Liver (tissue), 9 donors: ENCODE data around the gene C19orf25. TPM values are rescaled to one million over a fixed set of nuclear protein-coding genes. Genes with fewer than 3 reads are reported as not detected.
"Not testable (repeated sequence)": the region's sequence is repeated elsewhere in the genome, so short reads cannot be mapped to it uniquely, and the experiment has no call there.

Source experiments
- DNase-seq: peaks from one replicate; pipeline ENCODE4 v3.0.0-alpha.2; 2017; ENCODE audit warnings: low spot score
- H3K27ac ChIP-seq, 2 donors: one replicate each; pipeline ENCODE4 v1.7.0; 2013; ENCODE audit warnings: inconsistent platforms in 2 of 2, low read length in 2 of 2, control low read depth in 1 of 2, low read depth in 1 of 2, mild to moderate bottlenecking in 1 of 2
- H3K27me3 ChIP-seq, 4 donors: one replicate each; pipeline versions ENCODE4 v1.6.1 to v1.7.0; 2013; ENCODE audit warnings: low read length in 3 of 4, inconsistent platforms in 1 of 4, mild to moderate bottlenecking in 1 of 4, moderate library complexity in 1 of 4; ENCODE audit not compliant: control insufficient read depth in 4 of 4, insufficient read depth in 4 of 4
- H3K36me3 ChIP-seq, 4 donors: one replicate each; pipeline versions ENCODE4 v1.6.1 to v1.7.0; 2013; ENCODE audit warnings: low read length in 3 of 4, mild to moderate bottlenecking in 3 of 4, low read depth in 1 of 4, moderate library complexity in 1 of 4; ENCODE audit not compliant: control insufficient read depth in 4 of 4, insufficient read depth in 3 of 4
- H3K4me1 ChIP-seq, 4 donors: one replicate each; pipeline versions ENCODE4 v1.6.1 to v1.7.0; 2013; ENCODE audit warnings: low read length in 3 of 4, mild to moderate bottlenecking in 3 of 4, moderate library complexity in 1 of 4; ENCODE audit not compliant: control insufficient read depth in 4 of 4, insufficient read depth in 4 of 4
- H3K4me3 ChIP-seq, 3 donors: one replicate each; pipeline versions ENCODE4 v1.6.1 to v1.7.0; 2013; ENCODE audit warnings: low read length in 3 of 3, control low read depth in 1 of 3, low read depth in 1 of 3, mild to moderate bottlenecking in 1 of 3
- H3K9ac ChIP-seq, 2 donors: one replicate each; pipeline ENCODE4 v1.7.0; 2013; ENCODE audit warnings: low read length in 2 of 2, mild to moderate bottlenecking in 2 of 2, moderate library complexity in 2 of 2, control low read depth in 1 of 2, low read depth in 1 of 2
- H3K9me3 ChIP-seq, 4 donors: one replicate each; pipeline versions ENCODE4 v1.6.1 to v1.7.0; 2013; ENCODE audit warnings: low read length in 3 of 4; ENCODE audit not compliant: control insufficient read depth in 4 of 4
- ATF3 ChIP-seq: IDR thresholded peaks from 2 replicates; pipeline ENCODE4 v1.6.1; 2016; ENCODE audit warnings: antibody characterized with exemption
- EGR1 ChIP-seq, 2 donors: IDR thresholded peaks; 2 replicates each; pipeline ENCODE4 v1.6.1; 2016 to 2018; ENCODE audit warnings: antibody characterized with exemption in 2 of 2, low read depth in 2 of 2
- FOXA1 ChIP-seq: IDR thresholded peaks from 2 replicates; pipeline ENCODE4 v1.6.1; 2016; ENCODE audit warnings: antibody characterized with exemption
- FOXA2 ChIP-seq: IDR thresholded peaks from 2 replicates; pipeline ENCODE4 v1.6.1; 2016; ENCODE audit warnings: antibody characterized with exemption
- JUND ChIP-seq, 2 donors: IDR thresholded peaks; 2 replicates each; pipeline ENCODE4 v1.6.1; 2016; ENCODE audit warnings: antibody characterized with exemption in 2 of 2
- MAX ChIP-seq: IDR thresholded peaks from 2 replicates; pipeline ENCODE4 v1.6.1; 2016; ENCODE audit warnings: antibody characterized with exemption
- NR2F2 ChIP-seq: IDR thresholded peaks from 2 replicates; pipeline ENCODE4 v1.6.1; 2016; ENCODE audit warnings: antibody characterized with exemption
- RAD21 ChIP-seq, 2 donors: IDR thresholded peaks; 2 replicates each; pipeline ENCODE4 v1.6.1; 2016; ENCODE audit warnings: antibody characterized with exemption in 2 of 2, mild to moderate bottlenecking in 2 of 2
- REST ChIP-seq: IDR thresholded peaks from 2 replicates; pipeline ENCODE4 v1.6.1; 2016; ENCODE audit warnings: antibody characterized with exemption, mild to moderate bottlenecking
- SP1 ChIP-seq: IDR thresholded peaks from 2 replicates; pipeline ENCODE4 v1.6.1; 2018; ENCODE audit warnings: antibody characterized with exemption, mild to moderate bottlenecking
- TAF1 ChIP-seq: conservative IDR thresholded peaks from 2 replicates; pipeline ENCODE4 v1.6.1; 2016; ENCODE audit warnings: antibody characterized with exemption, mild to moderate bottlenecking
- ZBTB33 ChIP-seq: IDR thresholded peaks from 2 replicates; pipeline ENCODE4 v1.6.1; 2016; ENCODE audit warnings: antibody characterized with exemption
- WGBS: extraction: QIAGEN DNeasy Blood & Tissue Kit; methylation state at CpG from one replicate; pipeline ENCODE4 v1.1.7; 2013; 5-methylcytosine and 5-hydroxymethylcytosine counted together
- polyA plus RNA-seq, 2 donors: library from polyadenylated mRNA; stranded (reverse) in 1 of 2; unstranded in 1 of 2; fragments of 200-250 nt in 1 of 2; fragments of >200 nt in 1 of 2; fragmentation: Nextera tagmentation in 1 of 2; extraction: Ambion mirVana in 1 of 2; gene quantifications; one replicate each; pipeline versions ENCODE4 v1.2.1 to v1.2.3, GENCODE V29; 2013 to 2015
- total RNA-seq, 2 donors: library from RNA; depleted of rRNA; stranded (reverse); fragments of >200 nt; gene quantifications; one replicate each; pipeline ENCODE4 v1.2.3, GENCODE V29; 2014
- donor health status: healthy.
- donor health status: healthy.
- donor health status: healthy.
- donor health status: healthy.
- donor health status: healthy.

The C19orf25 gene
- total and polyA plus RNA-seq, 4 donors = 15.1 to 19.8 (median 18.5) TPM

GRCh38 chr19:1439525-1440417, 39.2 kb downstream of the C19orf25 start:
- H3K4me1 ChIP-seq = peaks cover 7 to 18% (median 12%) of the 10 kb centered on the region in 4 donors
- not testable (repeated sequence) for H3K9me3 ChIP-seq, H3K27ac ChIP-seq, DNase-seq, H3K27me3 ChIP-seq
- H3K9ac ChIP-seq = peak overlapping the region; percentile 87 to 91
- peak overlapping the region; percentile 60 to 96 (median 86) for H3K4me3 ChIP-seq
- 85% methylated on average over 57 of the region's 57 CpGs for WGBS
- peaks cover 11 to 28% (median 16%) of the 10 kb centered on the region in 4 donors for H3K36me3 ChIP-seq

GRCh38 chr19:1438933-1439354, 40.1 kb downstream of the C19orf25 start:
- Histone ChIP-seq H3K9ac (peak overlapping the region; percentile 87 to 91), H3K4me1 (peaks cover 7 to 18% (median 12%) of the 10 kb centered on the region in 4 donors), H3K36me3 (peaks cover 11 to 36% (median 19%) of the 10 kb centered on the region in 4 donors), H3K9me3 (no peaks in the 10 kb centered on the region), H3K27ac (no peak overlapping the region), H3K4me3 (peak overlapping the region; percentile 60 to 96 (median 86)), H3K27me3 (no peaks in the 10 kb centered on the region)
- TF ChIP-seq JUND (IDR thresholded peaks at IDR 0.05) = no peak
- TF ChIP-seq REST = no peak
- under 1% methylated on average over 26 of the region's 26 CpGs for WGBS
- DNase-seq = no peak

- peak within 1 kb of the TSS; percentile 87 to 91 for H3K9ac ChIP-seq
- TF ChIP-seq FOXA1 (peak; percentile 35), ATF3 (no peak), EGR1 (IDR thresholded peaks at IDR 0.05; ENCODE audit: low read depth in 2 of 2) (peak; percentile 47 to 71), ZBTB33 (peak; percentile 99), TAF1 (peak; percentile 89), MAX (peak; percentile 63), NR2F2 (peak; percentile 13), SP1 (peak; percentile 85), RAD21 (IDR thresholded peaks at IDR 0.05) (peak; percentile 66 to 82), REST (peak; percentile 91), FOXA2 (no peak)
These were observed 40.7 kb downstream of the C19orf25 start, which contains the start of gene RPS15 for GRCh38 chr19:1438035-1438932. Gene RPS15, plus strand, starts transcription at chr19:1438396. Its CDS starts 30 bp downstream, at chr19:1438426.

More at GRCh38 chr19:1438035-1438932, 40.7 kb downstream of the C19orf25 start, which contains the start of gene RPS15:
- no peaks in the 10 kb centered on the region for H3K9me3 ChIP-seq
- DNase-seq = peak; percentile 96
- H3K4me3 ChIP-seq = peak within 1 kb of the TSS; percentile 60 to 96 (median 86)
- H3K36me3 ChIP-seq = peaks cover 11 to 42% (median 21%) of the 10 kb centered on the region in 4 donors
- peak within 1 kb of the TSS; percentile 57 to 88 for H3K27ac ChIP-seq
- H3K27me3 ChIP-seq = no peaks in the 10 kb centered on the region
- peaks cover 7 to 18% (median 12%) of the 10 kb centered on the region in 4 donors for H3K4me1 ChIP-seq
- WGBS = under 1% methylated on average over 100 of the region's 100 CpGs
